HL-60 (cell line): ENCODE measurements around the gene RUNX3.

Experiments
- CTCF ChIP-seq: IDR thresholded peaks from one replicate; pipeline ENCODE4 v1.5.1; 2011; ENCODE audit warnings: low read length, control low read depth, inconsistent platforms; ENCODE audit not compliant: insufficient read depth
- GABPA ChIP-seq: IDR thresholded peaks from 2 replicates; pipeline ENCODE4 v1.6.1; 2012; ENCODE audit warnings: low read depth
- POLR2AphosphoS5 ChIP-seq: IDR thresholded peaks from 2 replicates; pipeline ENCODE4 v1.6.1; 2012; ENCODE audit warnings: low read depth
- REST ChIP-seq: IDR thresholded peaks from 2 replicates; pipeline ENCODE4 v1.6.1; 2012; ENCODE audit warnings: low read depth; ENCODE audit not compliant: insufficient replicate concordance
- SPI1 ChIP-seq: IDR thresholded peaks from 2 replicates; pipeline ENCODE4 v1.6.1; 2012; ENCODE audit warnings: low read depth, mild to moderate bottlenecking, borderline replicate concordance

GRCh38 chr1:24942789-24943188 lies 12.7 kb upstream of the RUNX3 start:
- TF ChIP-seq CTCF (no peak), GABPA (no peak), POLR2AphosphoS5 (no peak), REST (no peak), SPI1 (no peak)
